Measurements from ENCODE around the gene OSBPL5.

The OSBPL5 gene

DNA sequence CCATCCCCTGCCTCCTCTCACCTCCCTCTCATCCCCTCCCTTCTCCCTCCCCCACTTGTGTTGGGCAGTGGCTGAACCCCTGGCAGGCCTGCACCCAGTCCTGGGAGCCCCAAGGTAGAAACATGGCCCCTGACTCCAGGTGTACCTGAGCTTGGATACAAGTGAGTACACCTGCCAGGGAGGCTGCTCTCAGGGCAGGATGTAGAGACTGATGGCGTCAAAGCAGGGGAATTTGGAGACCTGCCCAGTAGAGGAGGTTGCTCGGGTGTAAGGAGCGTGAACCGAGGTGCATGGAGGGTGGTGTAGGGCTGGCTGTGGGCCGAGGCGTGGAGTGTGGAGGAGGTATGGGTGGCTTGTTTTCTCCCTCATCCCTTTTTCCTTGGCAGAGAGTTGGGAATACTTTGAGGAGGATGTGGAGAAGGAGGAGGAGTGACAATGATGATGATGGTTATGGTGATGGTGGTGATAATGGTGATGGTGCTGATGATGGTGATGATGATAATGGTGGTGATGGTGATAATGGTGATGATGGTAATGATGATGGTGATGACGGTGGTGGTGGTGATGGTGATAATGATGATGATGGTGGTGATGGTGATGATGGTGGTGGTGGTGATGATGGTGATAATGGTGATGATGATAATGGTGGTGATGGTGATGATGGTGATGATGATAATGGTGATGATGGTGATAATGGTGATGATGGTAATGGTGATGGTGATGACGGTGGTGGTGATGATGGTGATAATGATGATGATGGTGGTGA is 41.2 kb upstream of the OSBPL5 start:
- TF ChIP-seq NFIC (IDR thresholded peaks at IDR 0.05) (peak; percentile 11; the same call in 1 of the 2 replicates), EP300 (IDR thresholded peaks at IDR 0.05; ENCODE audit: borderline replicate concordance) (no peak)

DNA sequence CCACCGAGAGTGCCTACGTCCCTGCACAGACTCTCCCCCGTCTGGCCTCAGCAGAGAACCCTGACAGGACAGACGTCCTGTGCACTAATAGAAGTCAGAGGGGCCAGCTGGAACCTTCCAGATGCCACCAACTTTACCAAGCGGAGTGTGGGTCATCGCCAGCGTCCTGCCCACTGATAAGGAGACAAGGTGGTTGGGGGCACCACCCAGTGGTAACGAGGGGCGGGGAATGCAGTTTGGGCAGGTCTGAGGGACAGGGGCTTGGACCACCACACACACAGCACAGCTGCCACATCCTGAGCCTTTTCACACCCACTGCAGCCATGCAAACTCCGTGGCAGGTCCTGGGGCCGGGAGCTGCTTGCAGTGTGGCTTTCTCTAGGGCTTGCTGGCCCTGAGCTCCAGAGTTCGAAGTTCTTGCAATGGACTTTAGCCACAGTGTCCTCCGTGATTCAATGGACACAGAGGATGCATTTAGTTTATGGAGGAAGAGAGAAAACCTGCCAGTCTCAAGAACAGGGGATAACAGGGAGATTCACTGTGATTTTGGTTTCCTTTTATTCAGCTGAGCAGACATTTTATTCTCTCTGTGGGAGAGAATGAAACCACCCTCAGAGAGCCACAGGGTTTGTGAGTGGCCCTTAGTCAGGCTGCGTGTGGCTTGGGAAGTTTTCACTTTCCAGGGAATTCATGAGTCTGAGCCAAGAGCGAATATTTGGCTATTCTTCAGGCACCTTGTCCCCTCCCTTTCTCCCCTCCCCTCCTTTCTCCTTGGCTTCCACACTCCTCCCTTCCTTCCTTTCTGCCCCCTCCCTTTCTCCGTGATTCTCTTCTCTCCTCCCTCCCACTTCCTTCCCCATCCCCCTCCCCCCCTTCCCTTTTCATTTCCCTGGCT is 40.4 kb upstream of the OSBPL5 start:
- no peak for TF ChIP-seq ZBTB7A (IDR thresholded peaks at IDR 0.05; ENCODE audit: low read depth)
- no peak for TF ChIP-seq YY1 (IDR thresholded peaks at IDR 0.05; ENCODE audit: low read depth)
- no peak for TF ChIP-seq TCF12 (IDR thresholded peaks at IDR 0.05; ENCODE audit: low read depth)
- TF ChIP-seq TAF1 (IDR thresholded peaks at IDR 0.05; ENCODE audit: low read depth), result no peak
- no peak for TF ChIP-seq EGR1 (IDR thresholded peaks at IDR 0.05)
- no peak for TF ChIP-seq FOXM1 (IDR thresholded peaks at IDR 0.05; ENCODE audit: borderline replicate concordance, low read depth)
- TF ChIP-seq, protein P1, sequence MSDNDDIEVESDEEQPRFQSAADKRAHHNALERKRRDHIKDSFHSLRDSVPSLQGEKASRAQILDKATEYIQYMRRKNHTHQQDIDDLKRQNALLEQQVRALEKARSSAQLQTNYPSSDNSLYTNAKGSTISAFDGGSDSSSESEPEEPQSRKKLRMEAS (IDR thresholded peaks at IDR 0.05), result no peak
- TF ChIP-seq, protein P2, sequence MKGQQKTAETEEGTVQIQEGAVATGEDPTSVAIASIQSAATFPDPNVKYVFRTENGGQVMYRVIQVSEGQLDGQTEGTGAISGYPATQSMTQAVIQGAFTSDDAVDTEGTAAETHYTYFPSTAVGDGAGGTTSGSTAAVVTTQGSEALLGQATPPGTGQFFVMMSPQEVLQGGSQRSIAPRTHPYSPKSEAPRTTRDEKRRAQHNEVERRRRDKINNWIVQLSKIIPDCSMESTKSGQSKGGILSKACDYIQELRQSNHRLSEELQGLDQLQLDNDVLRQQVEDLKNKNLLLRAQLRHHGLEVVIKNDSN (IDR thresholded peaks at IDR 0.05), result no peak
- TF ChIP-seq CEBPB (IDR thresholded peaks at IDR 0.05), result no peak
- TF ChIP-seq, protein P3, sequence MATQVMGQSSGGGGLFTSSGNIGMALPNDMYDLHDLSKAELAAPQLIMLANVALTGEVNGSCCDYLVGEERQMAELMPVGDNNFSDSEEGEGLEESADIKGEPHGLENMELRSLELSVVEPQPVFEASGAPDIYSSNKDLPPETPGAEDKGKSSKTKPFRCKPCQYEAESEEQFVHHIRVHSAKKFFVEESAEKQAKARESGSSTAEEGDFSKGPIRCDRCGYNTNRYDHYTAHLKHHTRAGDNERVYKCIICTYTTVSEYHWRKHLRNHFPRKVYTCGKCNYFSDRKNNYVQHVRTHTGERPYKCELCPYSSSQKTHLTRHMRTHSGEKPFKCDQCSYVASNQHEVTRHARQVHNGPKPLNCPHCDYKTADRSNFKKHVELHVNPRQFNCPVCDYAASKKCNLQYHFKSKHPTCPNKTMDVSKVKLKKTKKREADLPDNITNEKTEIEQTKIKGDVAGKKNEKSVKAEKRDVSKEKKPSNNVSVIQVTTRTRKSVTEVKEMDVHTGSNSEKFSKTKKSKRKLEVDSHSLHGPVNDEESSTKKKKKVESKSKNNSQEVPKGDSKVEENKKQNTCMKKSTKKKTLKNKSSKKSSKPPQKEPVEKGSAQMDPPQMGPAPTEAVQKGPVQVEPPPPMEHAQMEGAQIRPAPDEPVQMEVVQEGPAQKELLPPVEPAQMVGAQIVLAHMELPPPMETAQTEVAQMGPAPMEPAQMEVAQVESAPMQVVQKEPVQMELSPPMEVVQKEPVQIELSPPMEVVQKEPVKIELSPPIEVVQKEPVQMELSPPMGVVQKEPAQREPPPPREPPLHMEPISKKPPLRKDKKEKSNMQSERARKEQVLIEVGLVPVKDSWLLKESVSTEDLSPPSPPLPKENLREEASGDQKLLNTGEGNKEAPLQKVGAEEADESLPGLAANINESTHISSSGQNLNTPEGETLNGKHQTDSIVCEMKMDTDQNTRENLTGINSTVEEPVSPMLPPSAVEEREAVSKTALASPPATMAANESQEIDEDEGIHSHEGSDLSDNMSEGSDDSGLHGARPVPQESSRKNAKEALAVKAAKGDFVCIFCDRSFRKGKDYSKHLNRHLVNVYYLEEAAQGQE (IDR thresholded peaks at IDR 0.05; ENCODE audit: low read depth), result no peak
- TF ChIP-seq EP300 (IDR thresholded peaks at IDR 0.05; ENCODE audit: borderline replicate concordance), result no peak
- TF ChIP-seq TEAD4 (IDR thresholded peaks at IDR 0.05), result no peak

DNA sequence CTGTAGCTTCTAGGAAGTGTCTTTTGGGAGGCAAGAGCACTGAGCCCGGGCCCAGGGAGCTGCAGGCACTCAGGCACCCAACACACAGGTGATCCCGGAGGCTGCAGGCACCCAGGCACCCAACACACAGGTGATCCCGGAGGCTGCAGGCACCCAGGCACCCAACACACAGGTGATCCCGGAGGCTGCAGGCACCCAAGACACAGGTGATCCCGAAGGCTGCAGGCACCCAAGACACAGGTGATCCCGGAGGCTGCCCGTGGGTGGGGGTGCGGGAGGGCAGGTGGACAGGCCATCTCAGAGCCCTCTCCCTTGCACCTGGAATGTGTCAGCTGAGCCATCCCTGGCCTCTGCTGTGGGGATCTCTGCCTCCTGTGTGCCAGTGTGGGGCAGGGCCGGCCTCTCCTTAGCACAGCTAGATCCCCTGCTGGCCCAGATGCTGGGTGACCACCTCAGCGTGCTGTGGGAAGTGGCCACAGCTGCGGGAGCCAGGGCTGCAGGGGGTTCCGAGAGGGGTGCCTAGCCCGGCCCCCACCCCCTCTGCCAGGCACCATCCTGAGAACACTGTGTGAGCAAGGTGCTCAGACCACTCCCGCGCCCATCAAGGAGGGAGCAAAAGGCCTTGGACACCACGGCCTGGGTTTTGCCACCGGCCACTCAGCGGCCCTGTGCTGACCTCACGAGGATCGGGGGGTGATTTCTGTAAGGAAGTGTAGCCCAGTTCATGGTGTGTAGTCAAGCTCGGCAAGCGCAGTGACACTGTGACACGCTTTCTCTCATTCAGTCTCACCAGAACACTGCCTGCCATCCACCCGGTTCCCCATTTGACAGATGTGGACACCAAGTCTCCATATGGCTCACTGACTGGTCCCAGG is 39.3 kb upstream of the OSBPL5 start:
- TF ChIP-seq ZBTB7A (IDR thresholded peaks at IDR 0.05; ENCODE audit: low read depth) (no peak), RAD21 (IDR thresholded peaks at IDR 0.05; ENCODE audit: low read depth) (no peak), TCF12 (IDR thresholded peaks at IDR 0.05; ENCODE audit: low read depth) (no peak), TEAD4 (IDR thresholded peaks at IDR 0.05) (no peak), CEBPB (IDR thresholded peaks at IDR 0.05) (no peak), NFIC (IDR thresholded peaks at IDR 0.05) (no peak), CREB1 (IDR thresholded peaks at IDR 0.05; ENCODE audit: low read depth) (no peak), YY1 (IDR thresholded peaks at IDR 0.05; ENCODE audit: low read depth) (no peak), EP300 (IDR thresholded peaks at IDR 0.05; ENCODE audit: borderline replicate concordance) (no peak), EGR1 (IDR thresholded peaks at IDR 0.05) (no peak), TAF1 (IDR thresholded peaks at IDR 0.05; ENCODE audit: low read depth) (no peak), FOXM1 (IDR thresholded peaks at IDR 0.05; ENCODE audit: borderline replicate concordance, low read depth) (no peak)
- TF ChIP-seq, protein P2 (IDR thresholded peaks at IDR 0.05), result no peak
- TF ChIP-seq, protein P3 (IDR thresholded peaks at IDR 0.05; ENCODE audit: low read depth), result no peak
- TF ChIP-seq, protein P1 (IDR thresholded peaks at IDR 0.05), result no peak

DNA sequence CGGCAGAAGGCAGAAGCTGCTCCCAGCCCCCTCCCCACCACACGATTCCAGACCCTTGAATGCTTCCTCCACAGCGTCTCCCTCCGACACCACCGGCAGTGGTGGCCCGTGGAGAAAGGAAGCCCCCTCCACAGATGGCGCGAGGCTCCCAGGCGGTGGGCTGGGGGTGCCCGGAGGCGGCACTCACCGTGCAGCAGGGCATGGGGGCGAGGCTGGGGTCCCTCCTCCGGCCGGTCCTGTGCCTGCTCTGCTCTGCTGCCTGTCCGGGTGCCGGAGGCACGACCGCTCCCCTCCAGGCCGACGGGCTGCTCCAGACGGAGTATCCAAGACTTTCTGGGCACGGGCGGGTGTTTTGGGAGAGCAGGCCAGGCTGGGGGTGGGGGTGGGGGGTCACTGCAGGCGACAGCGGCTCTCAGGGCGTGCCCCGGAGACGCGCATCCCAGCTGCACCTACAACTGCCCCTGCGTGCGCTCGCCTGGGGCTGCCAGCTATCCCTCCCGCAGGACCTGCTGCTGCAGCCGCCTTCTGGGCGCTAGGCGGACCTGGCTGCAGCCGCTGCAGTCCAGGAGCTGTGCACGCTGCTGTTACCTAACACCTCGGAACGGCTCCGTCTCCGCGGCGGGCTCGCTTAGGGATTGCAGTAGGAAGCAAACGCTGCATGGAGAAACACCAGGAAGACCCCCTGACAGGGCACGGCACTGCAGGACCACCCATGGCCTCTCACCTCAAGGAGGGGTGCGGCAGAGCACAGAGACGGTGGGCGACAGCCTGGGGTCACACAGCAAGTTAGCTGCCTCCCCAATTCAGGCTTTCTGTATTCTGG is 38.3 kb upstream of the OSBPL5 start:
- TF ChIP-seq EP300 (IDR thresholded peaks at IDR 0.05; ENCODE audit: borderline replicate concordance) (no peak), NFIC (IDR thresholded peaks at IDR 0.05) (no peak), EGR1 (IDR thresholded peaks at IDR 0.05) (no peak), RAD21 (IDR thresholded peaks at IDR 0.05; ENCODE audit: low read depth) (no peak), TCF12 (IDR thresholded peaks at IDR 0.05; ENCODE audit: low read depth) (no peak)
- TF ChIP-seq, protein P2 (IDR thresholded peaks at IDR 0.05), result no peak
- TF ChIP-seq, protein P1 (IDR thresholded peaks at IDR 0.05), result peak; percentile 30; the same call in 1 of the 2 replicates

Measured in Ishikawa (cell line).